GM21447 (cell line): Measurements from ENCODE around the gene SLC44A3.

ENCODE experiments used
- ATAC-seq: cut with Tn5 transposase; IDR thresholded peaks from one replicate; pipeline ENCODE4 v1.9.1; 2021; ENCODE audit not compliant: unreplicated experiment

SLC44A3 gene

GRCh38 chr1:94903280-94904009, 83.3 kb downstream of the SLC44A3 start:
- ATAC-seq: no peak

GRCh38 chr1:94905207-94905606, 85.0 kb downstream of the SLC44A3 start:
- ATAC-seq: no peak

- no peak for ATAC-seq
Observed at GRCh38 chr1:94906382-94906781, 86.2 kb downstream of the SLC44A3 start.

DNA sequence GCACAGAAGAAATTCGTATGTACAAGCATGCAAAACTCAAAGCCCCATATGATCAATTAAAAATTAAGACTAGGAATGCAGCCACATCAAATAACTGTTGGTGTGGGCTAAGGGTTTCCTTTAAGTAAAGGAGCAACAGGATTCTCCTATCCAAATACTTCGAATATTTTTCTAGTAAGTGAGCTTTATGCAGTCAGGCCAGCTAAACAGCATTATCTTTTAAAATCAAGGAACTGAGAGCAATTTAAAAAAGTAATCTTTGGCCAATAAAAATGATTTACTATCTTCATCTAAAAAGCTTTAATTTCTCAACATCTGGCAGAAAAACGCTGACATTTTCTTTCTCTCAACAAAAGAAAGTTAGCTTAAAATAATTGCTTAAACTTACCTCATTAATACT, 87.0 kb downstream of the SLC44A3 start:
- ATAC-seq: no peak

- ATAC-seq: no peak
Observed at GRCh38 chr1:94908190-94908589, 88.0 kb downstream of the SLC44A3 start.

DNA sequence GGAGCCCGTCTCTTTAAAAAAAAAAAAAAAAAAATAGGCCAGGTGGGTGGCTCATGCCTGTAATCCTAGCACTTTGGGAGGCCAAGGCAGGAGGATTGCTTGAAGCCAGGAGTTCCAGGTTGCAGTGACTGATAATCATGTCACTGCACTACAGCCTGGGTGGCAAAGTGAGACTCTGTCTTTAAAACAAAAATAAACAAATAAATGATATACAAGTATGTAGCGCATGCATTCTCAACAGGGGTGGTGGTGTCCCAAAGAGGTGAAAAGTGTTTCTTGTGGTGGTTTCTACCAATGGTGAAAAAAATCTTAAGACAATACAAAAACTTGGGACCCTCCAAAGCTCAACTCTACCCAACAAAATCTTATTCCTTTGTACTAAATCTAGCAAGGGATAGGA, 88.8 kb downstream of the SLC44A3 start:
- ATAC-seq: no peak

DNA sequence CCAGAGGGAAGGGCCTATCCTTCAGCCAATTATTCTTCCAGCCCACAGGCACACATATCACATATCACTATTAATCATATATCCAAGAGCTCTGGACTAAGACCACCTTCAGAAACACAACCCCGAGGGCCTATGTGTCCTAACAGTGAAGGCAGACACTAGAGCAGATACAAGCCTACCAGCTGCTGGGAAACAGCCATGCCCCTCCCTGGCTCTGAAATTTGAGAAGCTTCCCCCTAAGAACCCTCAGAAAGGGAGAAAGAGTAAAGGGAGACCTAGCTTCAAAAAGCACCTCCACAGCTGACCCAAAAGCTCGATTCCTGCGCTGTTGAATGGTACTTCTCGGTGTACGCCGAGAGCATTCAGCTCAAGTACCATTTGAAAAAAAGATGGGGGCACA, 89.3 kb downstream of the SLC44A3 start:
- no peak for ATAC-seq

GRCh38 chr1:94912263-94913184, 92.4 kb downstream of the SLC44A3 start:
- ATAC-seq: no peak

- no peak for ATAC-seq
Observed at GRCh38 chr1:94917251-94917650, 97.1 kb downstream of the SLC44A3 start.

- ATAC-seq: no peak
Observed at GRCh38 chr1:94919241-94920030, 99.3 kb downstream of the SLC44A3 start.

DNA sequence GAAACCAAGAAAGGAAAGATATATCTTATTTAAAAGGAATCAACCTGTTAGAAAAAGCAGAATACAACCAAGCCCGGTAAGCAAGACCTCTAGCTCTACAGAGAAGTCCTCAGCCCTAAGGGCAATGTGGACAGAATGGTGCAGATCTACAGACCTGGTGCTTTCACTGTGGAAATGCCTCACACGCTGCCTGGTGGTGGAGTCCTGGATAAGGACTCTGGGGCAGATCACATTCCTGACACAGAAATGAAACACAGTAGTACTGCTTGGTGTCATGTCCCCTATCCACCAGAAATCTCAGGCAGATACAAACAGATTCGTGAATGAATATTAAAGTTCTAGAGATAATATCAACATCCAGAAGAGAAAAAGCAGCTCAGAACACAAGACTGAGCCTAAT, 99.9 kb downstream of the SLC44A3 start:
- no peak for ATAC-seq

- no peak for ATAC-seq
Observed at GRCh38 chr1:94921977-94922376, 101.8 kb downstream of the SLC44A3 start.

DNA sequence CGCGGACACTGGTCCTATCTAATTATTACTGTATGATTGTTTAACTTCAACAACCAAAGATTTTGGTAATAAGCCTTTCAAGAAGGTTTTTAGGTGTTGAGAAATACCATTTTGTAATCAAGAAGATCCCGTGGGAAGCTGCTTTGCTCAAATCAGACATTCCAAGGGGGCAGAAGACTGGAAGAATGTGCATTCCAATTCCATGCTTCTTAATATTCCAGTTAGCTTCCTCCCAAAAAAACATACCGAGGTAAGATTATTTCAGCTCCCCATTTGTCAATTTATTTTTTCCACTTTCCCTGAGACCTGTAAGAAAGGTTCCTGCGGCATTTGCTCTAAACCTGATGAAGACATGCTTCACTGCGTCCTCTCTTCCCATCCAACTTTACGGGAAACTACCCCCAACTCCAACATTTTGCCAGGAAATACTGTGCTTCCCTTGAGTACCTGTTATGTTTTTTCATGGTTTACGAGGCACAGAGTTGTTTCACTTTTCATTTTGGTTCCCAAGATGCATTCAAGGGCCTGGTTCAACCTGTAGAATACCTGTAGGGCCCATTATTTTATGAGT, 102.7 kb downstream of the SLC44A3 start:
- no peak for ATAC-seq

DNA sequence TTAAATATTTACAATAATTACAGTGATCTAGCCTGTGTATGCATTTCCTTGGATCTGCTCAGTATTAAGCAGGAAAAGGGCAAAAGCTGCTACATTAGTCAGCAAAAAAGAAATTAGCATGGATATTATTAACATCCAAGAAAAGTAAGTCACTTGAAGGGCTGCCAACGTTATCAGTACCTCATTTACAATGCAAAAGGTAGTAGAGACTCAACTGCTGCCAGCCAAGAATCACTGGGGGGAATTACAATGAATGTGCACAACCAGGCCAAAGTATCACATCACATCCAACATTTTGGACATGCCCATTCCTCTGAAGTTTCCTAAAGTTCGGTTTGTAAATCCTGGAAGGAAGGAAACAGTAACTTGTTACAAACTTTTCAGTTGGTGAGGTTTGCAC, 104.8 kb downstream of the SLC44A3 start:
- no peak for ATAC-seq

GRCh38 chr1:94925561-94926125, 105.5 kb downstream of the SLC44A3 start:
- no peak for ATAC-seq

DNA sequence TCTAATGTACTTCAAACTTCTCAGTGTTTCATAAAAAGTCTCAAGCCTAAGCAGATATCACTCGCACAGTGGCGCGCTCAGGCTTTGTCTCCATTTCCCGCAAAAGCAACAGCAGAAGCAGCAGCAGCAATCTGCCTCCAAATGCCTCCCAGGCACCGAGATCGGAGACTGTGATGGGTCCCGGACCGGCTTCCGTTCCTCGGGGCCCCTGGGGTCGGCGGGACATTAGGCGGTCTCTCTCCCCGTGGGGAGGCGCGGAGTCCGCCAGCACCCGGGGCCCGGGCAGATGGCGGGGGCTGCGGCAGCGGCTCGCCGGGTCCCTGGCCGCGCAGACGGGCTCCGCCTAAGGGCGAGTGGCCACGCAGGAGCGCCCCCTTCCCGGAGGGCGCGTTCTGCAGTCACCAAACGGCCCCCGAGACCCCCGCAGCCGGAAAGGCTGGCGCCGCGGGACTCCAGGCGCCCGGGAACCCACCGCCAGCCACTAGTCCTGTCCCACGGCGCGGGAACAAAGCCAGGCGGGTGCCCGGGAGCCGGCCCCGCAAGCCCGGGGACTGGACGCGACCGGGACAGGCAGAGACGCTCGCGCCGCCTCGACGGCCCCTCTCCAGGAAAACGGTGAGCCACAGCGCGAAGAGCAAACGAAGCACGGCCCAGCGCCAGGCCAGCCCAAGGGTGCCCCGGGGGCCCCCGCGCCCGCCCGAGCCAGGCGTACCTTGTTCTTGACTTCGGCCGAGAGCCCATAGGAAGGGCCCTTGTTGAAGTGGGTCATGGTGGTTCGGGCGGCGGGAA, 106.2 kb downstream of the SLC44A3 start:
- ATAC-seq: peak; percentile 30

DNA sequence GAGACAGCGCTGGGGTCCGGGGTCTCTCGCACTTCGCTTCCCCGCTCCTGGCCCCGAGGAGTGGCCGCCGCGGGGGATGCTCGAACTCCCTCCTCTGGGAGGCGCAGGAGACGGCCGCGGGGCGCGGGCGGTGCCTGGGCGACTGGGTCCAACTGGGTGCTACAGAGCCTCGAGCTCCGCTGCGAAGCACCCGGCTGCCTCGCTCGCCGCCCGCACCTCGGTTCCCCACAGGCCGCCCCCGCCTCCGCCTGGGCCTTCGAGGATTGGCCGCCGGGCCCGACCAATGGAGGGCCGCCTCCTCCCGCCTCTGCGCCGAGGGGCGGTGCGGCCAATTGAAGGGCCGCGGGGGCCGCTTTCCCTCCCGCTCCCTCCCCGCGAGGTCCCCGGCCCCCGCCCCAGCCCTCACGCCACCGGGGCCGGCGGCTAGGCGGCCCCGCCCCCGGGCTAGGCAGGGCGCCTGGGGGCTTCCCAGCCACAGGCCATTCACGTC, 106.8 kb downstream of the SLC44A3 start, which contains the start of gene CNN3:
Gene CNN3 (minus strand): TSS at position 196 of the 490 bp plus-strand sequence. CDS start 216 bp downstream, outside the sequence.
- ATAC-seq: peak; percentile 83

DNA sequence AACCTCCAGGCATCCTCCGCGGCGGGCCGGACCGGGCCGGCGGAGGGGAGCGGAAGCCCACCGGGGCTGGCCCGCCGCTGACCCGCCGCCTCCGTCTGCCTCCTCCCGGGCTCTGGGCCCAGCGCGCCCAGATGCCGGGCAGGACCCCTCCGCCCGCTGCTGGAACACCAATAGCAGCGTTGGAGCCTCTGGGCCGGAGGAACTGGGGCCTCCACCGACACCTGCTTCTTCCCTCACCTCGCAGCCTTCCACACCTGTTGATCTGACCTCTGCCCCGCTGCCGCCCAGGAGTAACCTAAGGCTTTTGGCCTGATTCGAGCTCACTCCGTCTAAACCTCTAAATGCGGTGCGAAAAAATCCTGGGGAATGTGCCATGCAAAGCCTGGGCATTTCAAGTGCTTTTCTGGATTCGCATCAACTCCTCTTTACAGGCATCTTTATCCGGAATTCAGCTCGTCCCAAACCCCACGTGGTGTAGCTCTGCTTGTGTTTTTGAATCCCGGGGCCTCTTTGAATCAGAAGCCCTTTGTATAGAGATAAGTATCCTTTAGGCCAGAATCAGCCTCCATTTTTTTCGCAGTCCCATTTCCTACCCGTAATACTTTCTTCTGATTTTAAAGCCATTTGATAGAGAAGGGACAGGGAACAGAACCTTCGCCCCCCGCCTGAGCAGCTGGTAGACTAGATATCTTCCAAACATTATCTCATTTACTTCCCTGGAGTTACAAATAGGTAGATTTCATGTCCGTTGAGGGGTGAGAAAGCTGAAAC, 107.4 kb downstream of the SLC44A3 start:
- ATAC-seq: peak; percentile 20
